SK-MEL-5 (cell line): ENCODE measurements around the gene RXRA. TPM values are rescaled to one million over a fixed set of nuclear protein-coding genes. Genes with fewer than 3 reads are reported as not detected.

Experiments
- DNase-seq: peaks from one replicate; pipeline ENCODE4 v3.0.0-alpha.2; 2016; ENCODE audit warnings: low read depth, low spot score
- in situ Hi-C: cut with HindIII; loops from 2 replicates; pipeline ENCODE4 v1.10.0; 2016; ENCODE audit warnings: low sequenced_read_pairs, high pct_unique_total_duplicates, low pct_unique_long_range_greater_than_20kb
- total RNA-seq: library from RNA; depleted of rRNA; stranded (reverse); fragments of >200 nt; shearing (Covaris generic); gene quantifications from 2 replicates; pipeline ENCODE4 v1.2.3, GENCODE V29; 2014

The RXRA gene
- total RNA-seq, 1 experiment from 2014 or later = 8.5 TPM

DNA sequence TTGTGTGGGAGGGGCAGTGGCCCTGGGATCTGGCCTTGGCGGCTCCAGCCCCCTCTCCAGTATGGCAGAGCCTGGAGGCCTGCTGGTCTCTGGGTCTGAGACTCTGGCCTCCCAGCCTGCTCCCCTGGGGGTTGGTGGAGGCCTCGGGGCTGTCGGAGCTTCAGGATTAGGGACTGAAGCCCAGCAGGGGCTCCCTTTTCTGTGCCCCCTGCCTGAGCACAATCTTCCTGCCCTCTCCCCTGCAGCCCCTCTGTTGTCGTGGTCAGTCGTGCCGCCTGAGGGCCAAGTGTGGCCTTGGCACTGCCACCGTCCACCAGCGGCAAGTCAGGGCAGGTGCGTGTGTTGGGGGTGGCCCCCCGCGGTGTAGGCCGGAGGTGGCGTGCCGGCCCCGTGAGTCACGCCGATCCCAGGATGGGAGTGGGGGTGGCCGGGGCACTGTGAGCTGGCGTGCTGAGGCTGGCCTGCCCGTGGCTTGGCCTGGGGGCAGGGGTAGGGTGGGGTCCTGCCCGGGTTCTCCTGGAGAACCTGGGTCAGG, 53.6 kb downstream of the RXRA start:
- DNase-seq = no peak
- in situ Hi-C loops = no loop called here

- in situ Hi-C loops = no loop called here
- no peak for DNase-seq
Observed at GRCh38 chr9:134380542-134381271, 54.5 kb downstream of the RXRA start.

- in situ Hi-C loops = no loop called here
- DNase-seq = no peak
Observed at GRCh38 chr9:134381272-134381661, 55.0 kb downstream of the RXRA start.

DNA sequence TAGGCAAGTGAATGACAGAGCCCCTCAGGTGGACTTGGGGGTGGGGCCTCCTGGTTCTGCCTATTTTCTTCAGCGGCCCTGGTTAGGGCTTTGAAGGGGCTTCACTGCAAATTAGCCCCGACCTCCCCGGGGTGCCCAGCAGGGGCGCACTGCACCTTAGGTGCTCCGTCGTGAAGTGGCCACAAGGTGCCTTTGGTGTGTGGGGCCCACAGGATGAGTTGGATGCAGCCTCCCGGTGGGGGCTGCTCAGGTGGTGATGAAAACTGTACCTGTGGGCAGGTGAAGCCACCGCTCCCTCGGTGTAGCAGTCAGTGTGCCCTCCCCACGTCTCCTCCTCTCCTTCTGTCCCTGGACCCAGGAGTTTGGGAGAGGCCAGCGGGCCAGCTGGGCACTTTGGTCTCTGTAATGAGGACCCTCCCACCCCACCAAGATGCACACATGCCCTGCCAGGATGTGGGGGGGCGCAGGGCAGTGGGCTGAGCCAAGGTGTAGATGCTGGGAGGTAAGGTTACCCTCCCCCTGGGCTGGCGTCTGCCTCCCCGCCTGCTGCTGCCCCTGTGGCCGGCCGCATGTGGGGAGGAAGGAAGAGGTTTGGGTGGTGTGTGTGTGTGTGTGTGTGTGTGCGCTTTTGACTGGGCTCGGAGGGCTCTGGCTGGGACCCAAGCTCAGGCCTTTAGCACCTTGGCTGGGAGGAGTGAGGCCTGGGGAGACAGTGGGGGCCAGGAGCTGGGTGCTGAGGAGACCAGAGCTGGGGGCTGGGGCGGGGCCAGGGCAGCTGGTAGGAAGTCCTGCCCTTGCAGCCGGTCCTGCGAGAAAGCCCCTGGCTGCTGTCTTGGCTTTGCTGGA, 55.6 kb downstream of the RXRA start:
- no peak for DNase-seq
- in situ Hi-C loops = no loop called here

DNA sequence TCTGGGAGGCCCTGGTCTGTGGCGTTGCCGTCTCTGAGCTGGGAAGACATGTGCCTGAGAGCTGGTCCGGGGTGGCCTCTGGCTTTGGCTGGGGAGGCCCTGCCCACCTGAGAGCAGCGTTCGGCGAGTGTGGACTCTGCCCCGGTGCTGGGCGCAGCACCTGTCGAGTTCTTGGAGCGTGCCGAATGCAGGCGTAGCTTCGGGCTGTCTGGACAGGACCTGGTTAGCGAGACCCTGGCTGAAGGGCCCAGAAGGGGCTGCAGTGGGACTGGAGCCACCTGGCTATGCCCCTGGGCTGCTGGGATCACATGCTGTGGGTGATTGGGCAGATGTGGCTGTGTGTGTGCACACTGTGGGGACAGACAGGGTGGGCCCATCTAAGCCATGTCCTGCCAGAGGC, 56.5 kb downstream of the RXRA start:
- in situ Hi-C loops = no loop called here
- no peak for DNase-seq

GRCh38 chr9:134383148-134383547, 56.9 kb downstream of the RXRA start:
- in situ Hi-C loops = no loop called here
- DNase-seq = no peak

DNA sequence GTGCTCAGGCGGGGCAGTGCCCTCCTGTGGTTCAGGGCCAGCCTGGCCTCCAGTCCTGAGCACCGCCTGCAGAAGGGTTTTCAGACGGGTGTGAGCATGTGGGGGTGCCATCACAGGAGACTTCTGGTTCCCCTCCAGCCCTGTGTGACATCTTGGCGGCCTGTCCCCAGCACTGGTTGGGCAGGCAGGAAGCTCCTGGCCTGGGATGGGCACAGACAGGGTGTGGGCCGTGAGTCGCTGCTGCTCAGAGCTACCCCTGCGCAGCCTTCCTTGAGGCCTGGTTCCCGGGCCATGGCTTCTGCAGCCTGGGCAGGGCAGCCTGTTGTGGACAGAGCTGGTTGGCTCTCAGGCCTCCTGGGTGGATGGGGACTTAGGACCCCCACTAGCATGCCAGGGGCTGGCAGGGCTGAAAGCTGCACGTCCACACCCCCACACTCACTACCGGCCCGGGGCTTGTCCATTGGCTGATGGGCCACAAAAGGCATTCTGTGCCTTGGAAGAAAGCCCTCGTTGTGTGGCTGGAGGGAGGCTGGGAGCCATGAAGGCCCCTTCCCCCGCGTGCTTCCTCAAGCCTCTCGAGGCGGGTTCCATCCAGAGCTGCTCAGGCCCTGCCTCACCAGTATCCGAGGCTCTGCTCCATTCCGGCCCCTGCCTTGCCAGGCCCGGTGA, 58.7 kb downstream of the RXRA start:
- in situ Hi-C loops = no loop called here
- DNase-seq = peak; percentile 87

DNA sequence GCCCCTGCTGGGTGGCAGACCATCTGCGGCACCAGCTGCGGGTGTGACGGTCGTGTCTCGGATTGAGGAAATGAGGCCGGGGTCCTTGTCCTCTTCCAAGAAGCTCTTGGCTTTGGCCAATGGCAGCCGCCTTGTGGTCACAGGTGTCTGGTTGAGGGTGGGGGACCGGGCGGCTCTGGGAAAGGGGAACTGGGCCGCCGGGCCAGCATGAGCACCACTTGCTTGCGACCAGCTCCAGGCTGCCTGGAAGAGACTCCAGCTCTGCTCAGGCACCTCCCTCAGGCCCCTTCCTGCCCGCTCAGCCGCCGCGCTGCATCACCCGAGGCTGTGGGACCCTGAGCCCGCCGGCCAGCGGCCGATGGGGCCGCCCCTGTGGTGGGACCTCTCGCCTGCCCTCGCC, 59.7 kb downstream of the RXRA start:
- no peak for DNase-seq
- in situ Hi-C loops = no loop called here

DNA sequence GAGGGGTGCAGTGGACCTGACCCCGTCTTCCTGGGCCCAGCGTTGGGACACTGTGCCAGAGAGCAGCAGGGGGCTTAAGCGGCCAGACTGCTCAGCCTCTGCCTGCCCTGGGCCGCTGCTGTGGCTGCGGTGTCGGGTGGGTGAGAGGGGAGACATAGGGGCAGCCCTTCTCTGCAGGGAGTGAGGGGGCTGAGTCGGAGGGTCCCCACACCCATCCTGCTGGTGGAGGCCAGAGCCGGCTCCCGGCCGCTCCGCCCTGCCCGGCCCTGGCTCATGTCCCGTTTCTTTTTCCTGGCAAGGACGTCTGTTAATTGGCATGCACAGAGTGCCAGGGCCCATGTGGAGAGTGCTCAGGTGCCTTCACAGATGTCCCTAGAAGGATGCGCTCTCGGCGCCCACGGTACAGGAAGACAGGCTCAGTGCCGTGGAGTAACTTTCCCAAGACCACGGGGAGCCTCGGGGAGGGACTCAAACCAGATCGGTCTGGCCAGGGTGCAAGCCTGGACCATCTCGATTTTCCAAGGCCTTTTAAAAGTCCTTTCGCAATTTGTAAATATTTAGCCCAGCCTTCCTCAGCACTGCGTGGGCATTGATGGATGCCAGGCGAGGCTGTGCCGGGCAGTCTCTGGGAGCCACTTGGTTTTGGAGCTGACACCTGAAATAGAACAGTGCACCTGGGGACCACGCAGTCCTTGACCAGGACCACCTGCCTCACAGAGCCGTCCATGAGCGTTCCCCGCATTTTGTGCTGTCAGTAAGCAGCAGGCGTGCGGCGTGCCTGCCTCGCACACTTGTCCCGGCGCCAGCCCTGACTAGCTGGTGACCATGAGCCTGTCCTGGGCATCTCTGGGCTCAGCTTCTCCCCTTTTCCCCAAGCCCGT, 60.9 kb downstream of the RXRA start:
- in situ Hi-C loops = no loop called here

DNA sequence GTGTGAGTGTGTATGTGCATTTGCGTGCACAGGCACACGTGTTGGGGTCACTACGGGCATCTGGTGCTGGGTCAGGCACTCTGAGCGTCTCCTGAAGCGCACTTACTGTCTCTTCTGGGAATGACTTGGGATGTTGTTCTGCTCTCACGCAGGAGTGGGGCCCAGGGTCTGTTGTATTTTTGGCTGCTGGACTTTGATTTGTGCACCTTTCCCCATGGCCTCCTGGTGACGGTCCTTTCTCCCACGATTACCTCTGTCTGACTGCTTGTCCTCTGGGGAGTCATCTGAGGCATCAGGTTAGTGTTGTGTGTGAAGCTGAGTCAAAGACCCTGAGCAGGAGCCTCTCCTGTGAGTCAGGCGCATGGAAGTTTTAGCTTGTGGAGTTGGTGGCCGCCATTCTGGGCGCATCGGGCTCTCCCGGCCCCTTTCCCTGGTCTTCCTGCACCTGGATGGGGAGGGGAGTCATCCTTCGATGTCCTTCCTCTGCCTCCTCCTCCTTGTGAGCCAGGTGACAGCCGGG, 62.1 kb downstream of the RXRA start:
- DNase-seq = no peak
- in situ Hi-C loops = no loop called here

More for the DNA sequence above, 60.9 kb downstream of the RXRA start:
- no peak for DNase-seq

DNA sequence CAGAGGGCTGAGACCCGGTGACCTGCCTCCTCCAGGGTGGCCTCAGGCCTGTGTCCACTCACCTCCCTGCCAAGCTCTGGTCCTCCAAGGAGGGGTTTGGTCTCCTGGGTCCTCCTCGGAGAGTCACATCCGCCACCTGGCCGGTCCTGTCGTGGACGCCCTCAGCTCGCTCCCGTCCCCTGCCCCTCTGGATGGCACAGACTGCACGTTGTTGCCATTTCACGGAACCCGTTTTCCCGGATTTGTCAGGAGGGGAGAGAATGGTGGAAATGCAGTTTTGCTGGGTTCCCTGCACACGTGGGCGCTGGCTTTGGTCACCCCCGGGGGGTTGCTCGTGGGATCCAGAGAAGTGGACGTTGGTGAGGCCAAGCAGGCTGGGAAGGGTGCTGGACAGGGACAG, 62.7 kb downstream of the RXRA start:
- no peak for DNase-seq
- in situ Hi-C loops = no loop called here

DNA sequence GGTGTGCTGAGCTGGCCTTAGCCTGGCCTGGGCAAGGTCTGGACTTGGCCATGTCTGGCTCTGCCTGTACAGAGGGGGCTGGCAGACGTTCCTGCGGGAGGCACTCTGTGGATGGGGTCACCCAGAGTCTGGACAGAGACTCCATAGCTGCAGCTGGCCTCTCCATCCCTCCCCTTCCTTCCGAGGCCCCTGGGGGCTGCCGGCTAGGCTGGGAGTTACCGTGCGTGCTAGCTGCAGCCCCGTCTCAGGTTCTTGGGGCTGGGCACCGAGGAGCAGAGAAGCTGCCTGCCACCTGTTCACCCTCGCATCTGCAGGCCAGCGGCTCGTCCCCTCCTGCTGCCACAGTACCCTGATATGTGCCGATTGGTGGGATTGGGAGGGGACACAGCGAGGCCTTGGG, 63.4 kb downstream of the RXRA start:
- no peak for DNase-seq
- in situ Hi-C loops = no loop called here

GRCh38 chr9:134390537-134390936, 64.3 kb downstream of the RXRA start:
- no peak for DNase-seq
- in situ Hi-C loops = no loop called here

DNA sequence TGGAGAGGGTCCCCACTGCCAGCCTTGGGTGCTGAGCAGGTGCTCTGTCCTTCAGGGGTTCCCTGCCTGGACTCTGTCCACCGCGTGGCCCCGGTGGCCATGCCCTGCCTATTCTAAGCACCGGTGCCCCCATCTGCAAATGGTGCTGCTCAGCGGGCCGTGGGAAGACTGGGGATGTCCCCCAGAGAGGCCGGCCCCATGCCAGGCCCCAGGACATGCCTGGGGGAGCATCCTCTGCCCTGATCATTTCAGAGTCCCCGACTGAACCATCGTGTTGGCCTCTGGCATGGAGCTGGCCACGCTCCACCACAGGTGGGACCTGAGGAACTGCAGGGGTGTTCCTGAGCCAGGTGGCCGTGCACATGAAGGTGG, 64.7 kb downstream of the RXRA start:
- in situ Hi-C loops = no loop called here
- DNase-seq = no peak

GRCh38 chr9:134391319-134392231, 65.3 kb downstream of the RXRA start:
- DNase-seq = no peak
- in situ Hi-C loops = no loop called here

DNA sequence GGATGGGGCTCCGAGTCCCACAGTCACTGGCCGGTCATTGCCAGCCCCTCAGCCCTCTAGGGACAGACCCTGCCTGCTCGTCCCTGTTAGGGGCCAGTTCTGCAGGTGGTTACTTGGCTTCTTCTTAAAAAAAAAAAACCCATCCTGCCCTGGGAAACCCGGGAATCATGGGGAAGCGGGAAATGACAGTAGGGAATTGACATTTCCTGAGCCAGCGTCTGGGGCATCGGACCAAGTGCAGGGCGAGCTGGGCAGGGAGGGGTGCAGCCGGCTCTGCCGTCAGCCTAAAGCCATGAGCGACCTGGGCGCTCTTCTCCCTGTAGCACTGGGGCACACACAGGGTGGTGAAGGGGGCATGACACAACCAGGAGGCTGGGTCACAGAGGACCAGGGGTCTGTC, 66.6 kb downstream of the RXRA start:
- DNase-seq = no peak
- in situ Hi-C loops = no loop called here
